Glomerular endothelial cell (primary cell): ENCODE results near the gene KIRREL1. TPM values are rescaled to one million over a fixed set of nuclear protein-coding genes. Genes with fewer than 3 reads are reported as not detected.

Source experiments
- DNase-seq: peaks from one replicate; pipeline ENCODE4 v3.0.0-alpha.2; 2011; ENCODE audit warnings: low read depth, low spot score; ENCODE audit errors: extremely low read depth
- total RNA-seq: library from RNA; depleted of rRNA; stranded (reverse); fragments of >200 nt; gene quantifications from 2 replicates; pipeline ENCODE4 v1.2.3, GENCODE V29; 2015

KIRREL1 gene
- total RNA-seq: 60.3 and 86.7 TPM in 2 replicates

- no peak for DNase-seq
These were observed at the start of gene KIRREL1 for GRCh38 chr1:157993147-157993917. Gene KIRREL1 (plus strand): TSS chr1:157993645. CDS start chr1:157993677, 32 bp downstream.

GRCh38 chr1:157944663-157945280 is 48.7 kb upstream of the KIRREL1 start:
- DNase-seq: no peak

DNA sequence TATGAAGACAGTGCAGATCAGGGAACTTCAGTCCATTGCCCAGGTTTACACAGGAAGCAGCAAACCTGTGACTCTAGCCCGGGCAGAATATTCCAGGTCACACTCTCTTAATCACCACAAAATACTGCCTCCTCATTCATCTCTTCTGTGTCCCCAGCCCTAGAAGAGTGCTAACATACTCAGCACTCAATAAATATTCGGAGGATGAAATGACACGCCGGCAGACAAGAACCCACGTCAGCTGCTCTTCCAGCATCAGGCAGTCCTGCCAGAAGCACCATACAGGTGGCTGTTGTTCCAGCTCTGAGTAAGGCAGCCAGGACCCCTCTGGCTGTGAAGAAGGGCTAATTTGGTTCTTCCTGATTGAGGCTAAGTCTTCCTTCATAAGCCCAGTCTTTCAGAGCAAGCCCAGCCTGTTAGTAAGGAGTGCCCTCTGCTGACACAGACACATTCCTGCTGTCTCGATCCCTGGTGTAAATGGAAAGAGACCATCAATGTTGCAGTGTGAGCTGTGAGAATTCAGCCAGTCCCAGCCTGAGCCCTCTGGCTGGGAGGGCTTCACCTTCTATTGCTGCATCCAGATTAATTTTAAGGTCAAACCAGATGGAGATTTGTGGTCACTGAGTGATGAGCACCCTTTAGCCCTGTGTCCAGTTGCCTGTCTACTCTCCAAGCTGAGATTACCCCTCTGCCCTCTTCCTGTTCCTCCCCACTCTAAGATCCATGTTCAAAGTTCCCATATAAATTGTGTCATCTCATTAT is 45.0 kb upstream of the KIRREL1 start:
- no peak for DNase-seq

DNA sequence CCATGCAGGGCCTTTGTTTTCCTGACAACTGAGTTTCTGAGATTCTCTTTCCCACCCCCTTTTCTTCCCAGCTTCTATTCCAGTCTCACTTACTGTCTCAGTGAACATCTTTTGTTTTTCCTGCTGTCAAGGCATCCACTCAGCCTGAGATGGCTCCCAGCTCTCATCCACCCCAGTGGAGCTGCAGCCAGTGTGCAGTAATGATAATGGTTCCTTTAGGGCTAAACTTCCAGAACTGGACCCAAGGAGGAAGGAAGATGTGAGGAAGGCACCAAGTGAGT is 44.4 kb upstream of the KIRREL1 start:
- DNase-seq: no peak

GRCh38 chr1:157951230-157951629 is 42.2 kb upstream of the KIRREL1 start:
- no peak for DNase-seq

- no peak for DNase-seq
These were observed 40.8 kb upstream of the KIRREL1 start for GRCh38 chr1:157952601-157953000.

GRCh38 chr1:157955221-157955620 is 38.2 kb upstream of the KIRREL1 start:
- no peak for DNase-seq

DNA sequence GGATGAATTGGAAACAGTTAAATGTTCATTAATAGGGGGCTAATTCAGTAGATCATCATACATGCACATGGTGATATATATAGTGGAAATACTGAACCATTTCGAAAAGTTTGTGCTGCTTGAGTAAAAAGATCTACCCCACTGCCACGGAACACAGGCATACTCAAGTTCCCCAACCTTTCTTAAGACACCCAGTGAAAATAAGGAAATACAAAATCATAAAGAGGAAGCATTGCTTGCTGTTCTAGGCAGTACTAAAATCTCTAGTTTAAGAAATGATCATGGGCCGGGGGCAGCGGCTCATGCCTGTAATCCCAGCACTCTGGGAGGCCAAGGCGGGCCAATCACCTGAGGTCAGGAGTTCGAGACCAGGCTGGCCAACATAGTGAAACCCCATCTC is 37.6 kb upstream of the KIRREL1 start:
- no peak for DNase-seq

DNA sequence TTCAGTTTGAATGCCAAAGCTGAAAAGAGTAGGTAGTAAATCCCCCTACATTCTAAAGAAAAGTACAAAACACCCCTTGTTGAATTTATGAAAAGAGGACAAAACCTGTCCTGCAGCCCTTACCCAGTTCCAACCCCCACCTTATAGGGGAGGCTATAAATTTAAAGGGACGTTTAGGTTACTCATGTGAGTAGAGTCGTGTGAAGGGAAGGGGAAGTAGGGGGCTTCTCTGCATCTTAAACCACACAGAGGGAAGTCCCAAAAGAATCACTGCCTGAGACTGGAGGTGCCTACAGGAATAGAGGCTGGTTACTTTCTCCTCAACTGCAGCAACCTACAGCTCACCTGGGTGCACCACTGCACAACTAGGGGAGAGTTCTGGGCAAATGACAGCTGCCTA is 36.7 kb upstream of the KIRREL1 start:
- DNase-seq: no peak

- no peak for DNase-seq
These were observed 35.2 kb upstream of the KIRREL1 start for GRCh38 chr1:157958263-157958662.

DNA sequence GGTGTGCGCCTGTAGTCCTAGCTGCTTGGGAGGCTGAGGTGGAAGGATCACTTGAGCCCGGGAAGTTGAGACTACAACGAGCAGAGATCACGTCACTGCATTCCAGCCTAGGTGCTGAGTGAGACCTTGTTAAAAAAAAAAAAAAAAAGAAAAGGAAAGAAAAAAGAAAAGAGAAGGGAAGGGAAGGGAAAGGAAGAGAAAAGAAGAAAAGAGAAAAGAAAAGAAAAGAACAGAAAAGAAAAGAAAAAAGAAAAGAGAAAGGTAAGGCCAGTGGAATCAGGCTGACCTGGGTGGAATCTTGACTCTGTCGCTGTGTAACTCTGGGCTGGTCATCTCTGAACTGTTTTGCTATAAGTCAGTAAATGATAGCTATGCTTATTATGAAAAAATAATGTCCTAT is 33.7 kb upstream of the KIRREL1 start:
- no peak for DNase-seq

- DNase-seq: no peak
These were observed 32.7 kb upstream of the KIRREL1 start for GRCh38 chr1:157960773-157961172.

DNA sequence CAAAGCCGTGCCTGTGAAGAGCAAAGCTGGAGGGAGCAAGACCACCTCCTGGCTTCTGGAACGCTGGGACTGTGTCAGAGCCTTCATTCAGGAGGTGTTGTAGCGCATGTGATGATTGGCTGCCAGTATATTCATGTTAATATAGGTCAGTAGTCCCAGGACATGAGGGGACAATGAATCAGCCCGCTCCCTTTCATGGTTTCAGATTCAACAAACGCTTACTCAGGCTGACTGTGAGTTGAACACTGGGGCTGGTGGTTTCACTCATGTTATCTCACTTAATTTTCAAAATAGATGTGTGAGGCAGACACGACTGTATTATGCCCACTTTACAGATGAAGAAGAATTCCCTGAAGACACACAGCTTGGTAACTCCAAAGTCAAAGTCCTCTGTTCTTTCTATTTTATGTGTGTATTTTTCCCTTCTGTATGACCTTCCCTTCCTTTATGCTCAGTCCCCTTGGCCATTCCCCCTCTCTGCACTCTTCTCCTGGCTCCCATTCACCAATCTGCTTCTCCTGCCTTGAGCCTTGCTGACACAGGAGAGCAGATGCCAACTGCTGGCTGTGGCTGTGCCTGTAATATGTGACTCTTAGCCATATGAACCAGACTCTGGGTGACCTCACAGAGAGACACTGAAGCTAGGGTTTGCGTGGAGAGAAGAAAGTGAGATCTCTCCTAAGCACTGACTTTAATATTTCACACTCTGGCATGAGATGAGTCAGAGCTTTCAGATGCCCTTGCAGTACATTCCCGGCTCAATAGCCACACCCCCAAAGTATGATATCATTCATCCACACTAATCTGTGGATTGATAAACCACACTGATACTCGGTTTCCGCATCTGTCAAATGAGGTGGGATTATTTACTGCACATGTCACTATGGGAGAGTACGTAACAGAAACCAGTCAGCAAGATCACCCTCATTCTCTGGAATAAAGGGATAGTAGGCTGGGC is 31.4 kb upstream of the KIRREL1 start:
- no peak for DNase-seq

DNA sequence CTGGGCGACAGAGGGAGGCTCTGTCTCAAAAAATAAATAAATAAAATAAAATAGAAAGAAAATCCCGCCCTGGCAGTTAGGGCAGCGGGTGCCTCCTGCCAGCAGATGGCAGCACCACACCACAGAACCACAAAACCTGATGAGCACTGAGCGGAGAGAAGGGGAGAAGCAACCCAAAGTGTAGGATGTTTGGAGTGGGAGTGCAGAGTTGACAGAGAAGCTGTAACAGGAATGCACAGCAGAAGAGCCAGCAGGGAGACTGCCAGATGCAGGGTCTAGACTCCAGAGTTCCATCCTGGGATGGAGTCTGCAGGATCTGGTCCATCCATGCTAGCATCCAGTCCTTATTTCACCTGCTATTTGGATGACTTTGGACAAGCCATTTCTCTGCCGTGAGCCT is 29.7 kb upstream of the KIRREL1 start:
- no peak for DNase-seq

GRCh38 chr1:157965584-157965983 is 27.9 kb upstream of the KIRREL1 start:
- no peak for DNase-seq

DNA sequence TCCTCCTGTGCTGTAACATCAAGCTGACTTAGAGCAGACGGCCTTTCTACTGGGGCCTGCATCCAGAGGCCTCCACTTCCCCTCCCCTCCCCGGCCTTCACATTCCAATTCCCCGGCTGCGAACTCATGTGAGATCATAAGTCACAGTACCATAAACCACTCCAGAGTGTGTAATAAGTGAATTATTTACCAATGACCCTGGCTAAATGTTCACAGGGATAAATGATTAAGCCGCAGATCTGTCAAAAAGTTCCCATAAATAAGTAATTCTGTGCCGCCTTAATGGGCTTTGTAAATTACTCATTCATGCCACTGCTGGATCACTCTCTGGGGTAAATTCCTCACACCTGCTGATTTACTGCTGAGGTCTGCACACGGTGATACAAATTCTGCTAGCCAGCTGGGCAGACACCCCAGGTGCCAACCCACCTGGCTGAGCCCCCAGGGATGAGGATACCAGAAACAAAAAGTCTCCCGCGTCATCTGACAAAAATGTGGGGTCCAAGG is 27.4 kb upstream of the KIRREL1 start:
- DNase-seq: no peak

GRCh38 chr1:157967205-157967604 is 26.2 kb upstream of the KIRREL1 start:
- DNase-seq: no peak

- no peak for DNase-seq
These were observed 24.9 kb upstream of the KIRREL1 start for GRCh38 chr1:157968508-157968907.

- no peak for DNase-seq
These were observed 24.5 kb upstream of the KIRREL1 start for GRCh38 chr1:157968946-157969345.

DNA sequence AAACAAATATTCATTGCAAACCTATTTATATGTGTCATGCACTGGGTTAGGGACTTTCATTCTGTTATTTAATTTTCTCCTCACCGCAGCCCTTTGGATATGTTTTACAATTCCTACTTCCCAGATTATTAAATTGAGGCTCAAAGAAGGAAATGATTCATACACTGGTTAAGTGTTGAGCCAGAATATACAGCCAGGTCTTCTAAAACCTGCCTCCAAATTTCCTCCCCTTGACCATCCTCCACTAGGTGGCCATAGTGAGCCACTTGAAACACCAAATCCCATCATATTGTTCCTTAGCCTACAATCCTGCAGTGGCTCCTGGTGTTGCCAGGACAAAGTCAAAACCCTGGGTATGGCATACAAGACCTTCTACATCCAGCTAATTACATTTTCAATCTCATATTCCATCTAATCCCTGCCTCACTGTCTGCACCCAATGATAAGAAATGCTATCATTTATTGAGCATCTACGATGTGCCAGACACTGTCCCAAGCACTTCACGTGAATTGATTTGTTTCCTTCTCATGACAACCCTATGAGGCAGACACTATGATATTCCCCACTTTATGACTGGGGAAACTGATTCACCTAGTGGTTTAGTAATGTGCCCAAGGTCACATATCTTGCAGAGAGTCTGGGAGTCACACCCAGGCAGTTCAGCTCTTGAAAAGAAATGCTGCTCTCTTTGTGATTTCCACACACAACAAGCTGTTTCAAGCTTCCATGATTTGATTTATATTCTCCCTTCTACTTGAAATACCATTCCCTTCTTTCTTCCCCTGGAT is 23.6 kb upstream of the KIRREL1 start:
- DNase-seq: peak; percentile 84
